Activated gamma-delta T cell treated with Interleukin-2 at 50 U/mL for 16 hours (primary cell): ENCODE measurements around the gene NBPF12.
"Not testable (repeated sequence)": the region's sequence is repeated elsewhere in the genome, so short reads cannot be mapped to it uniquely, and the experiment has no call there.

Experiments used
- DNase-seq: peaks from one replicate; pipeline ENCODE4 v3.0.0-alpha.2; 2020

Gene NBPF12

GRCh38 chr1:146938242-146938902 is at the start of gene NBPF12:
NBPF12 (plus strand) TSS chr1:146938324; CDS start chr1:146960144, 21,820 bp downstream.
- peak; percentile 68 for DNase-seq

- not testable (repeated sequence) for DNase-seq
Observed at GRCh38 chr1:146891355-146891754, 46.8 kb upstream of the NBPF12 start.

- not testable (repeated sequence) for DNase-seq
Observed at GRCh38 chr1:146892331-146892730, 45.8 kb upstream of the NBPF12 start.

- not testable (repeated sequence) for DNase-seq
Observed at GRCh38 chr1:146907565-146908261, 30.4 kb upstream of the NBPF12 start.

GRCh38 chr1:146912975-146913374 is 25.1 kb upstream of the NBPF12 start:
- not testable (repeated sequence) for DNase-seq

- not testable (repeated sequence) for DNase-seq
Observed at GRCh38 chr1:146920811-146921210, 17.3 kb upstream of the NBPF12 start.

GRCh38 chr1:146922614-146923013 is 15.5 kb upstream of the NBPF12 start:
- DNase-seq = not testable (repeated sequence)

- DNase-seq = not testable (repeated sequence)
Observed at GRCh38 chr1:146924106-146924505, 14.0 kb upstream of the NBPF12 start.

GRCh38 chr1:146926413-146926812 is 11.7 kb upstream of the NBPF12 start:
- not testable (repeated sequence) for DNase-seq

GRCh38 chr1:146930225-146930624 is 7.9 kb upstream of the NBPF12 start:
- not testable (repeated sequence) for DNase-seq

GRCh38 chr1:146934390-146935223 is 3.5 kb upstream of the NBPF12 start:
- DNase-seq = not testable (repeated sequence)

- DNase-seq = not testable (repeated sequence)
Observed at GRCh38 chr1:146937462-146937861, 662 bp upstream of the NBPF12 start.

- DNase-seq = peak; percentile 6
Observed at GRCh38 chr1:146938927-146939786, 1.0 kb downstream of the NBPF12 start.

GRCh38 chr1:146940293-146940692 is 2.2 kb downstream of the NBPF12 start:
- not testable (repeated sequence) for DNase-seq

GRCh38 chr1:146943342-146943886 is 5.3 kb downstream of the NBPF12 start:
- not testable (repeated sequence) for DNase-seq

- not testable (repeated sequence) for DNase-seq
Observed at GRCh38 chr1:146948127-146948526, 10.0 kb downstream of the NBPF12 start.

- DNase-seq = not testable (repeated sequence)
Observed at GRCh38 chr1:146964340-146964739, 26.2 kb downstream of the NBPF12 start.

GRCh38 chr1:146966351-146966750 is 28.2 kb downstream of the NBPF12 start:
- not testable (repeated sequence) for DNase-seq

- not testable (repeated sequence) for DNase-seq
Observed at GRCh38 chr1:146970656-146971055, 32.5 kb downstream of the NBPF12 start.

- DNase-seq = not testable (repeated sequence)
Observed at GRCh38 chr1:146972681-146973080, 34.6 kb downstream of the NBPF12 start.

GRCh38 chr1:146985855-146986254 is 47.7 kb downstream of the NBPF12 start:
- DNase-seq = not testable (repeated sequence)

- DNase-seq = not testable (repeated sequence)
Observed at GRCh38 chr1:146986450-146986849, 48.3 kb downstream of the NBPF12 start.
